Suprapubic skin (tissue), 3 donors: ENCODE data around the gene LRRN4CL.

Source experiments
- CTCF ChIP-seq, 2 donors: fragments of 200-600 bp in 1 of 2; fragments of 450-650 bp in 1 of 2; sonication (generic) in 1 of 2; IDR thresholded peaks; one replicate each; pipeline ENCODE4 v1.5.1; 2016 to 2019; ENCODE audit warnings: antibody characterized with exemption in 2 of 2, mild to moderate bottlenecking in 1 of 2, moderate library complexity in 1 of 2
- EP300 ChIP-seq: sonication (generic); formaldehyde crosslinking; IDR thresholded peaks from one replicate; pipeline ENCODE4 v1.6.1; 2017; ENCODE audit warnings: antibody characterized with exemption
- POLR2A ChIP-seq, 2 donors: fragments of 450-650 bp; IDR thresholded peaks; one replicate each; pipeline ENCODE4 v1.6.1; 2017; ENCODE audit warnings: antibody characterized with exemption in 2 of 2, mild to moderate bottlenecking in 2 of 2, moderate library complexity in 2 of 2

GRCh38 chr11:62725646-62726045 lies 36.3 kb upstream of the LRRN4CL start:
- TF ChIP-seq CTCF (IDR thresholded peaks at IDR 0.05) (no peak), POLR2A (IDR thresholded peaks at IDR 0.05) (no peak), EP300 (no peak)
